Measurements from ENCODE around the gene TMEM106B.
A peak's percentile ranks its signal among the peaks of the same experiment; 100 is the strongest.

TMEM106B gene

GRCh38 chr7:12199363-12199762 is 11.7 kb upstream of the TMEM106B start:
- Histone ChIP-seq H3K27me3 (ENCODE audit: insufficient read depth, poor library complexity, severe bottlenecking) (no peaks in the 10 kb centered on the region), H3K27ac (replicated peaks) (no peak overlapping the region), H3K4me3 (replicated peaks; ENCODE audit: insufficient read depth, low read length) (no peak overlapping the region)
- TF ChIP-seq GABPA (IDR thresholded peaks at IDR 0.05; ENCODE audit: low read depth) = no peak
- DNase-seq (ENCODE audit: low read depth in 1 of 2, low spot score in 1 of 2) = no peak

GRCh38 chr7:12207046-12207445 is 4.0 kb upstream of the TMEM106B start:
- Histone ChIP-seq H3K27ac (replicated peaks) (no peak overlapping the region), H3K4me3 (replicated peaks; ENCODE audit: insufficient read depth, low read length) (no peak overlapping the region), H3K27me3 (ENCODE audit: insufficient read depth, poor library complexity, severe bottlenecking) (no peaks in the 10 kb centered on the region)
- DNase-seq (ENCODE audit: low read depth in 1 of 2, low spot score in 1 of 2) = no peak
- TF ChIP-seq POLR2AphosphoS5 (IDR thresholded peaks at IDR 0.05; ENCODE audit: low read depth) (no peak), GABPA (IDR thresholded peaks at IDR 0.05; ENCODE audit: low read depth) (no peak), REST (IDR thresholded peaks at IDR 0.05; ENCODE audit: insufficient replicate concordance, low read depth) (no peak), SPI1 (IDR thresholded peaks at IDR 0.05; ENCODE audit: borderline replicate concordance, low read depth) (no peak), CTCF (IDR thresholded peaks at IDR 0.05; ENCODE audit: insufficient read depth, low read length) (no peak)

GRCh38 chr7:12209221-12209620 is 1.9 kb upstream of the TMEM106B start:
- Histone ChIP-seq H3K27ac (replicated peaks) (no peak overlapping the region), H3K4me3 (replicated peaks; ENCODE audit: insufficient read depth, low read length) (no peak overlapping the region), H3K27me3 (ENCODE audit: insufficient read depth, poor library complexity, severe bottlenecking) (no peaks in the 10 kb centered on the region)
- TF ChIP-seq CTCF (IDR thresholded peaks at IDR 0.05; ENCODE audit: insufficient read depth, low read length) (no peak), REST (IDR thresholded peaks at IDR 0.05; ENCODE audit: insufficient replicate concordance, low read depth) (no peak), SPI1 (IDR thresholded peaks at IDR 0.05; ENCODE audit: borderline replicate concordance, low read depth) (no peak), POLR2AphosphoS5 (IDR thresholded peaks at IDR 0.05; ENCODE audit: low read depth) (no peak)
- no peak for DNase-seq (ENCODE audit: low read depth in 1 of 2, low spot score in 1 of 2)

GRCh38 chr7:12210179-12211053 is 678 bp upstream of the TMEM106B start:
- H3K27me3 ChIP-seq (ENCODE audit: insufficient read depth, poor library complexity, severe bottlenecking) = no peaks in the 10 kb centered on the region
- no peak for DNase-seq (ENCODE audit: low read depth in 1 of 2, low spot score in 1 of 2)
- H3K4me3 ChIP-seq (replicated peaks; ENCODE audit: insufficient read depth, low read length) = peak overlapping the region; percentile 76
- TF ChIP-seq REST (IDR thresholded peaks at IDR 0.05; ENCODE audit: insufficient replicate concordance, low read depth) (no peak), SPI1 (IDR thresholded peaks at IDR 0.05; ENCODE audit: borderline replicate concordance, low read depth) (no peak), GABPA (IDR thresholded peaks at IDR 0.05; ENCODE audit: low read depth) (no peak), POLR2AphosphoS5 (IDR thresholded peaks at IDR 0.05; ENCODE audit: low read depth) (no peak), CTCF (IDR thresholded peaks at IDR 0.05; ENCODE audit: insufficient read depth, low read length) (no peak)
- H3K27ac ChIP-seq (replicated peaks) = peak overlapping the region; percentile 83
